GM12872 (cell line): ENCODE measurements around the gene XPC.

ENCODE experiments used
- TF ChIP-seq, protein P1 (sequence below): IDR thresholded peaks from 3 replicates; pipeline ENCODE4 v1.5.1; 2011; ENCODE audit warnings: low read depth, mild to moderate bottlenecking, low read length, moderate library complexity; ENCODE audit not compliant: insufficient read depth

The XPC gene

DNA sequence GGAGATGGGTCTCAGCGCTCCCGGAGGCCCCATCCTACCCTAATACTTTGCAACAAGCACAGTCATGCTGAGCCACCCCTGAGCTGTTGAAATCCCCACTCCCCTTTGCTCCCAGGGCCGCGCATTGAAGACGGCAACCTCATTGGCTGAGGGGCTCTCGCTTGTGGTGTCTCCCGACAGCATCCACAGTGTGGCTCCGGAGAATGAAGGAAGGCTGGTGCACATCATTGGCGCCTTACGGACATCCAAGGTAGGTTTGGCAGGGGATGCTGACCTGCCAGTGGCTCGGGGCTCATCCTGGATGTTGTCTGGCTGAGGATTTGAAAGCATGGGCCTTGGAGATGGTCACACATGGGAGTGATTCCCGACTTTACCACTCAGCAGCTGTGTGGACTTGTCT lies 47.7 kb downstream of the XPC start:
- TF ChIP-seq, protein P1, sequence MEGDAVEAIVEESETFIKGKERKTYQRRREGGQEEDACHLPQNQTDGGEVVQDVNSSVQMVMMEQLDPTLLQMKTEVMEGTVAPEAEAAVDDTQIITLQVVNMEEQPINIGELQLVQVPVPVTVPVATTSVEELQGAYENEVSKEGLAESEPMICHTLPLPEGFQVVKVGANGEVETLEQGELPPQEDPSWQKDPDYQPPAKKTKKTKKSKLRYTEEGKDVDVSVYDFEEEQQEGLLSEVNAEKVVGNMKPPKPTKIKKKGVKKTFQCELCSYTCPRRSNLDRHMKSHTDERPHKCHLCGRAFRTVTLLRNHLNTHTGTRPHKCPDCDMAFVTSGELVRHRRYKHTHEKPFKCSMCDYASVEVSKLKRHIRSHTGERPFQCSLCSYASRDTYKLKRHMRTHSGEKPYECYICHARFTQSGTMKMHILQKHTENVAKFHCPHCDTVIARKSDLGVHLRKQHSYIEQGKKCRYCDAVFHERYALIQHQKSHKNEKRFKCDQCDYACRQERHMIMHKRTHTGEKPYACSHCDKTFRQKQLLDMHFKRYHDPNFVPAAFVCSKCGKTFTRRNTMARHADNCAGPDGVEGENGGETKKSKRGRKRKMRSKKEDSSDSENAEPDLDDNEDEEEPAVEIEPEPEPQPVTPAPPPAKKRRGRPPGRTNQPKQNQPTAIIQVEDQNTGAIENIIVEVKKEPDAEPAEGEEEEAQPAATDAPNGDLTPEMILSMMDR: no peak

DNA sequence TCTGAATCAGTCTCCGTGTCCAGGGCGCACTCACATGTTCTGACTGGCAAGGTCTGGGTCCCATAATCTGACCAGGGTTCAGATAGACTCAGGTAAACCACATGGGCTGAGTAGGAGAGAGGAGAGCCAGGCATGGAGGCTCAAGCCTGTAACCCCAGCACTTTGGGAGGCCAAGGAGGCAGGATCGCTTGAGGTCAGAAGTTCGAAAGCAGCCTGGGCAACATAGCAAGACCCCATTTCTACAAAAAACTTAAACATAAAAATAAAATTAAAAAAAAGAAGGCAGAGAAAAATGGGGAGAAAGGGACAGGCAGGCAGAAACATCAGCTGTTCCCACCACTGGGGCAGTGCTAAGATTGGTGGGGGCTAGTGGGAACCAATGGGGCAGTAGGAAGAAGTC lies 48.2 kb downstream of the XPC start:
- TF ChIP-seq, protein P1: no peak

- TF ChIP-seq, protein P1: no peak
Observed at GRCh38 chr3:14129296-14129695, 49.1 kb downstream of the XPC start.

DNA sequence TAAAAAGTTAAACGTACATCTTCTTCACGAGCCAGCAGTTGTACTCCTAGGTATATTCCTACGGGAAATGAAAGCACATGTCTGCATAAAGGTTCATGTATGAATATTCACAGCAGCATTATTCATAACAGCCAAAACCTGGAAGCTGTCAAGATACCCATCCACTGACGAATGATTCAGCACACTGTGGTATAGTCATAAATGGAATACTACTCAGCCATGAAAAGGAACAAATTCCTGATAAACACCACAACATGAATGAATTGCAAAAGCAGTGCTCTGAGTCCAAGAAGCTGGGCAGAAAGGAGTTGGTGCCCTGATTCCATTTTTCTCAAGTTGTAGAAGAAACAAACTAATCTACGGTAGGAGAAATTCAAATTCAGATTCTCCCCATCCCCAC lies 49.7 kb downstream of the XPC start:
- TF ChIP-seq, protein P1: no peak

GRCh38 chr3:14127516-14128161 lies 50.8 kb downstream of the XPC start:
- TF ChIP-seq, protein P1: no peak

GRCh38 chr3:14126887-14127505 lies 51.4 kb downstream of the XPC start:
- TF ChIP-seq, protein P1: no peak

- TF ChIP-seq, protein P1: no peak
Observed at GRCh38 chr3:14126017-14126886, 52.1 kb downstream of the XPC start.
